Activated CD4-positive, alpha-beta memory T cell treated with anti-CD3 and anti-CD28 coated beads, Interleukin-2, amount 10 ng/mL, durations not matched to agents 7 days and 5 days (primary cell): ENCODE measurements around the gene LRCH1. TPM values are rescaled to one million over a fixed set of nuclear protein-coding genes. Genes with fewer than 3 reads are reported as not detected.

Experiments used
- CTCF ChIA-PET: fragments of 350-600 bp; sonication (Branson Sonifier 250); formaldehyde crosslinking; loops from one replicate; lab custom pipeline; 2021; ENCODE audit warnings: antibody characterized with exemption, inconsistent platforms; lab: Charles Lee
- POLR2A ChIA-PET: fragments of 350-600 bp; sonication (Branson Sonifier 250); formaldehyde crosslinking; loops from one replicate; lab custom pipeline; 2021; ENCODE audit warnings: antibody characterized with exemption; lab: Charles Lee
- DNase-seq: peaks from one replicate; pipeline ENCODE4 v3.0.0-alpha.2; 2020
- H3K27ac Mint-ChIP-seq: one replicate; pipeline ENCODE4 v1.8.0; 2021; ENCODE audit warnings: mild to moderate bottlenecking, mixed read lengths
- H3K27me3 Mint-ChIP-seq: one replicate; pipeline ENCODE4 v1.8.0; 2021; ENCODE audit warnings: mixed read lengths
- H3K36me3 Mint-ChIP-seq: one replicate; pipeline ENCODE4 v1.8.0; 2021; ENCODE audit warnings: low read depth, mixed read lengths
- H3K4me1 Mint-ChIP-seq: one replicate; pipeline ENCODE4 v1.8.0; 2021; ENCODE audit warnings: mixed read lengths
- H3K4me3 Mint-ChIP-seq: one replicate; pipeline ENCODE4 v1.8.0; 2021; ENCODE audit warnings: mild to moderate bottlenecking, mixed read lengths
- H3K9me3 Mint-ChIP-seq: one replicate; pipeline ENCODE4 v1.8.0; 2021; ENCODE audit warnings: mixed read lengths
- total RNA-seq, 2 experiments: library from RNA; stranded (reverse); gene quantifications; one replicate each; pipeline ENCODE4 v1.2.3, GENCODE V29; 2021

The LRCH1 gene
- total RNA-seq, 2 experiments from 2014 or later, result 17.1 TPM

- Mint-ChIP-seq H3K27ac (no peak overlapping the region), H3K4me1 (peaks cover 13% of the 10 kb centered on the region), H3K36me3 (peaks cover 5% of the 10 kb centered on the region), H3K27me3 (no peaks in the 10 kb centered on the region), H3K4me3 (no peak overlapping the region), H3K9me3 (no peaks in the 10 kb centered on the region)
- DNase-seq, result no peak
- ChIA-PET CTCF (interaction anchor here (1.5 kb wide), 1 partner anchor 20 kb away, joined by 3 read pairs; no protein-coding TSS in a partner anchor), POLR2A (interaction anchor here (0.9 kb wide), 1 partner anchor 83 kb away, joined by 3 read pairs; no protein-coding TSS in a partner anchor)
Measured at GRCh38 chr13:46571189-46571908, 18.4 kb downstream of the LRCH1 start.

GRCh38 chr13:46571909-46572595 is 19.1 kb downstream of the LRCH1 start:
- Mint-ChIP-seq H3K4me3 (no peak overlapping the region), H3K27me3 (no peaks in the 10 kb centered on the region), H3K36me3 (peaks cover 5% of the 10 kb centered on the region), H3K9me3 (no peaks in the 10 kb centered on the region), H3K4me1 (peaks cover 16% of the 10 kb centered on the region), H3K27ac (no peak overlapping the region)
- ChIA-PET CTCF (interaction anchor here (0.7 to 1.5 kb wide), 2 partner anchors 16 to 20 kb away, joined by 3 read pairs; no protein-coding TSS in a partner anchor), POLR2A (interaction anchor here (0.9 kb wide), 1 partner anchor 83 kb away, joined by 3 read pairs; no protein-coding TSS in a partner anchor)
- DNase-seq, result no peak

GRCh38 chr13:46572752-46573431 is 19.9 kb downstream of the LRCH1 start:
- CTCF ChIA-PET, result interaction anchor here (0.7 to 1.5 kb wide), 2 partner anchors 17 to 21 kb away, joined by 3 read pairs; no protein-coding TSS in a partner anchor
- POLR2A ChIA-PET, result no interaction called here
- no peak for DNase-seq
- Mint-ChIP-seq H3K4me1 (peaks cover 24% of the 10 kb centered on the region), H3K27ac (no peak overlapping the region), H3K36me3 (peaks cover 5% of the 10 kb centered on the region), H3K9me3 (no peaks in the 10 kb centered on the region), H3K4me3 (no peak overlapping the region), H3K27me3 (no peaks in the 10 kb centered on the region)

GRCh38 chr13:46575301-46575771 is 22.4 kb downstream of the LRCH1 start:
- Mint-ChIP-seq H3K4me1 (peaks cover 42% of the 10 kb centered on the region), H3K27ac (no peak overlapping the region), H3K36me3 (peaks cover 5% of the 10 kb centered on the region), H3K27me3 (no peaks in the 10 kb centered on the region), H3K9me3 (no peaks in the 10 kb centered on the region), H3K4me3 (no peak overlapping the region)
- POLR2A ChIA-PET, result no interaction called here
- no peak for DNase-seq
- CTCF ChIA-PET, result no interaction called here

- CTCF ChIA-PET, result no interaction called here
- peaks cover 38% of the 10 kb centered on the region for H3K4me1 Mint-ChIP-seq
Measured at GRCh38 chr13:46575818-46576221, 22.9 kb downstream of the LRCH1 start.

GRCh38 chr13:46576762-46577161 is 23.8 kb downstream of the LRCH1 start:
- Mint-ChIP-seq H3K9me3 (no peaks in the 10 kb centered on the region), H3K36me3 (peaks cover 5% of the 10 kb centered on the region), H3K4me3 (no peak overlapping the region), H3K27ac (no peak overlapping the region), H3K27me3 (no peaks in the 10 kb centered on the region), H3K4me1 (peaks cover 31% of the 10 kb centered on the region)
- POLR2A ChIA-PET, result interaction anchor here (1.2 kb wide), 1 partner anchor 21 kb away, joined by 3 read pairs; no protein-coding TSS in a partner anchor
- DNase-seq, result no peak
- CTCF ChIA-PET, result interaction anchor here (2.2 kb wide), 1 partner anchor 25 kb away, joined by 6 read pairs; no protein-coding TSS in a partner anchor

More at GRCh38 chr13:46575818-46576221, 22.9 kb downstream of the LRCH1 start:
- Mint-ChIP-seq H3K9me3 (no peaks in the 10 kb centered on the region), H3K36me3 (peaks cover 5% of the 10 kb centered on the region), H3K27ac (no peak overlapping the region), H3K27me3 (no peaks in the 10 kb centered on the region), H3K4me3 (no peak overlapping the region)
- POLR2A ChIA-PET, result no interaction called here
- no peak for DNase-seq

GRCh38 chr13:46577696-46578589 is 25.0 kb downstream of the LRCH1 start:
- no peak for DNase-seq
- Mint-ChIP-seq H3K27ac (no peak overlapping the region), H3K9me3 (no peaks in the 10 kb centered on the region), H3K4me3 (no peak overlapping the region), H3K36me3 (peaks cover 5% of the 10 kb centered on the region), H3K27me3 (no peaks in the 10 kb centered on the region), H3K4me1 (peaks cover 33% of the 10 kb centered on the region)
- ChIA-PET POLR2A (interaction anchor here (0.8 to 1.2 kb wide), 2 partner anchors 12 to 22 kb away, joined by 3 read pairs; no protein-coding TSS in a partner anchor), CTCF (interaction anchor here (0.6 to 2.2 kb wide), 4 partner anchors 12 to 58 kb away, joined by 3 to 6 read pairs (median 4); no protein-coding TSS in a partner anchor)

- POLR2A ChIA-PET, result no interaction called here
- H3K4me3 Mint-ChIP-seq, result no peak overlapping the region
- no peak for DNase-seq
Measured at GRCh38 chr13:46578590-46578975, 25.6 kb downstream of the LRCH1 start.

GRCh38 chr13:46580362-46580839 is 27.4 kb downstream of the LRCH1 start:
- POLR2A ChIA-PET, result no interaction called here
- Mint-ChIP-seq H3K4me3 (no peak overlapping the region), H3K36me3 (peaks cover 5% of the 10 kb centered on the region), H3K27me3 (no peaks in the 10 kb centered on the region), H3K27ac (no peak overlapping the region), H3K9me3 (no peaks in the 10 kb centered on the region), H3K4me1 (peaks cover 33% of the 10 kb centered on the region)
- no peak for DNase-seq
- CTCF ChIA-PET, result no interaction called here

More at GRCh38 chr13:46578590-46578975, 25.6 kb downstream of the LRCH1 start:
- CTCF ChIA-PET, result interaction anchor here (0.6 to 2.2 kb wide), 3 partner anchors 17 to 57 kb away, joined by 4 to 6 read pairs (median 5); no protein-coding TSS in a partner anchor
- Mint-ChIP-seq H3K27ac (no peak overlapping the region), H3K36me3 (peaks cover 5% of the 10 kb centered on the region), H3K4me1 (peaks cover 33% of the 10 kb centered on the region), H3K27me3 (no peaks in the 10 kb centered on the region), H3K9me3 (no peaks in the 10 kb centered on the region)

- ChIA-PET POLR2A (no interaction called here), CTCF (interaction anchor here (0.6 kb wide), 1 partner anchor 11 kb away, joined by 4 read pairs; no protein-coding TSS in a partner anchor)
- no peaks in the 10 kb centered on the region for H3K27me3 Mint-ChIP-seq
- no peaks in the 10 kb centered on the region for H3K9me3 Mint-ChIP-seq
- H3K27ac Mint-ChIP-seq, result no peak overlapping the region
- H3K4me3 Mint-ChIP-seq, result no peak overlapping the region
- H3K4me1 Mint-ChIP-seq, result peaks cover 27% of the 10 kb centered on the region
- H3K36me3 Mint-ChIP-seq, result no peaks in the 10 kb centered on the region
- DNase-seq, result no peak
Measured at GRCh38 chr13:46582190-46582589, 29.2 kb downstream of the LRCH1 start.

- POLR2A ChIA-PET, result no interaction called here
- H3K36me3 Mint-ChIP-seq, result no peaks in the 10 kb centered on the region
- H3K27me3 Mint-ChIP-seq, result no peaks in the 10 kb centered on the region
- H3K9me3 Mint-ChIP-seq, result no peaks in the 10 kb centered on the region
- CTCF ChIA-PET, result interaction anchor here (1.1 kb wide), 1 partner anchor 9 kb away, joined by 3 read pairs; no protein-coding TSS in a partner anchor
- H3K4me1 Mint-ChIP-seq, result peaks cover 16% of the 10 kb centered on the region
- DNase-seq, result no peak
- H3K4me3 Mint-ChIP-seq, result no peak overlapping the region
- no peak overlapping the region for H3K27ac Mint-ChIP-seq
Measured at GRCh38 chr13:46586751-46587514, 34.0 kb downstream of the LRCH1 start.
